Breast epithelium (tissue), 3 donors: ENCODE results near the gene DIP2A.

Experiments used
- CTCF ChIP-seq, 3 donors: fragments of 450-650 bp; IDR thresholded peaks; one replicate each; pipeline ENCODE4 v1.5.1; 2016 to 2017; ENCODE audit warnings: antibody characterized with exemption in 3 of 3, mild to moderate bottlenecking in 3 of 3, moderate library complexity in 3 of 3
- POLR2A ChIP-seq: fragments of 450-650 bp; IDR thresholded peaks from one replicate; pipeline ENCODE4 v1.6.1; 2016; ENCODE audit warnings: antibody characterized with exemption, mild to moderate bottlenecking, moderate library complexity

- no peak for TF ChIP-seq POLR2A
- TF ChIP-seq CTCF (IDR thresholded peaks at IDR 0.05), result no peak
Observed at GRCh38 chr21:46477765-46478164, 19.1 kb downstream of the DIP2A start.
